ENCODE measurements around the gene CNTN1.

CNTN1 gene

GRCh38 chr12:40770781-40771180, 78.5 kb downstream of the CNTN1 start:
- Histone ChIP-seq H3K9ac (ENCODE audit: low read length) (no peak overlapping the region), H3K79me1 (ENCODE audit: low read length) (no peaks in the 10 kb centered on the region), H3K9me3 (ENCODE audit: insufficient read depth, low read depth, low read length) (no peaks in the 10 kb centered on the region), H3K36me3 (ENCODE audit: control insufficient read depth in 1 of 2, insufficient read depth in 2 of 2, low read length in 2 of 2) (no peaks in the 10 kb centered on the region), H3K14ac (ENCODE audit: low read length) (no peak overlapping the region), H2BK120ac (ENCODE audit: insufficient read depth, low read length, poor library complexity) (no peak overlapping the region), H4K8ac (ENCODE audit: low read depth, low read length) (no peak overlapping the region), H3K4me2 (ENCODE audit: low read length) (no peak overlapping the region), H3K4ac (ENCODE audit: low read depth, low read length) (no peak overlapping the region), H3K27ac (ENCODE audit: low read depth, low read length) (no peak overlapping the region), H3K18ac (ENCODE audit: low read length) (no peak overlapping the region), H3K4me1 (ENCODE audit: control insufficient read depth in 1 of 2, insufficient read depth in 2 of 2, low read length in 2 of 2) (no peaks in the 10 kb centered on the region), H4K91ac (ENCODE audit: low read depth, low read length) (no peak overlapping the region), H2AK5ac (ENCODE audit: low read length) (no peak overlapping the region), H2BK12ac (ENCODE audit: low read length) (no peak overlapping the region), H4K12ac (ENCODE audit: low read depth, low read length) (no peak overlapping the region), H2BK5ac (ENCODE audit: low read depth, low read length, poor library complexity) (no peak overlapping the region), H3K23ac (ENCODE audit: low read length) (no peak overlapping the region), H3K79me2 (ENCODE audit: control insufficient read depth, insufficient read depth, low read length, poor library complexity) (no peaks in the 10 kb centered on the region), H3K4me3 (ENCODE audit: low read depth, low read length) (no peak overlapping the region), H2AFZ (ENCODE audit: insufficient read depth, low read length, poor library complexity) (no peak overlapping the region), H3K27me3 (ENCODE audit: insufficient read depth, low read length) (no peaks in the 10 kb centered on the region)
- DNase-seq: no peak
- no CpG with 5 or more reads among the region's 2 CpGs for WGBS (ENCODE audit: extremely low coverage, insufficient coverage, insufficient read length)

GRCh38 chr12:40775661-40776060, 83.4 kb downstream of the CNTN1 start:
- Histone ChIP-seq H4K8ac (ENCODE audit: low read depth, low read length) (no peak overlapping the region), H4K91ac (ENCODE audit: low read depth, low read length) (no peak overlapping the region)

GRCh38 chr12:40784102-40784501, 91.9 kb downstream of the CNTN1 start:
- Histone ChIP-seq H2AFZ (ENCODE audit: insufficient read depth, low read length, poor library complexity) (no peak overlapping the region), H3K4me1 (ENCODE audit: control insufficient read depth in 1 of 2, insufficient read depth in 2 of 2, low read length in 2 of 2) (no peaks in the 10 kb centered on the region), H3K9ac (ENCODE audit: low read length) (no peak overlapping the region), H3K9me3 (ENCODE audit: insufficient read depth, low read depth, low read length) (no peaks in the 10 kb centered on the region), H3K14ac (ENCODE audit: low read length) (no peak overlapping the region), H3K23ac (ENCODE audit: low read length) (no peak overlapping the region), H4K12ac (ENCODE audit: low read depth, low read length) (no peak overlapping the region), H3K27me3 (ENCODE audit: insufficient read depth, low read length) (no peaks in the 10 kb centered on the region), H3K27ac (ENCODE audit: low read depth, low read length) (no peak overlapping the region), H2BK120ac (ENCODE audit: insufficient read depth, low read length, poor library complexity) (no peak overlapping the region), H3K79me2 (ENCODE audit: control insufficient read depth, insufficient read depth, low read length, poor library complexity) (no peaks in the 10 kb centered on the region), H4K8ac (ENCODE audit: low read depth, low read length) (no peak overlapping the region), H3K4me3 (ENCODE audit: low read depth, low read length) (no peak overlapping the region), H3K18ac (ENCODE audit: low read length) (no peak overlapping the region), H3K4ac (ENCODE audit: low read depth, low read length) (no peak overlapping the region), H2BK5ac (ENCODE audit: low read depth, low read length, poor library complexity) (no peak overlapping the region), H3K79me1 (ENCODE audit: low read length) (no peaks in the 10 kb centered on the region), H3K36me3 (ENCODE audit: control insufficient read depth in 1 of 2, insufficient read depth in 2 of 2, low read length in 2 of 2) (no peaks in the 10 kb centered on the region), H3K4me2 (ENCODE audit: low read length) (no peak overlapping the region), H4K91ac (ENCODE audit: low read depth, low read length) (no peak overlapping the region), H2BK12ac (ENCODE audit: low read length) (no peak overlapping the region), H2AK5ac (ENCODE audit: low read length) (no peak overlapping the region)
- WGBS (ENCODE audit: extremely low coverage, insufficient coverage, insufficient read length): no CpG with 5 or more reads among the region's 2 CpGs
- no peak for DNase-seq

More at GRCh38 chr12:40775661-40776060, 83.4 kb downstream of the CNTN1 start:
- Histone ChIP-seq H3K14ac (ENCODE audit: low read length) (no peak overlapping the region), H3K79me1 (ENCODE audit: low read length) (no peaks in the 10 kb centered on the region), H2BK5ac (ENCODE audit: low read depth, low read length, poor library complexity) (no peak overlapping the region), H2BK120ac (ENCODE audit: insufficient read depth, low read length, poor library complexity) (no peak overlapping the region), H3K9ac (ENCODE audit: low read length) (no peak overlapping the region), H3K9me3 (ENCODE audit: insufficient read depth, low read depth, low read length) (no peaks in the 10 kb centered on the region), H4K12ac (ENCODE audit: low read depth, low read length) (no peak overlapping the region), H3K36me3 (ENCODE audit: control insufficient read depth in 1 of 2, insufficient read depth in 2 of 2, low read length in 2 of 2) (no peaks in the 10 kb centered on the region), H3K4ac (ENCODE audit: low read depth, low read length) (no peak overlapping the region), H3K4me3 (ENCODE audit: low read depth, low read length) (no peak overlapping the region), H3K27me3 (ENCODE audit: insufficient read depth, low read length) (no peaks in the 10 kb centered on the region), H3K27ac (ENCODE audit: low read depth, low read length) (no peak overlapping the region), H3K23ac (ENCODE audit: low read length) (no peak overlapping the region), H3K18ac (ENCODE audit: low read length) (no peak overlapping the region), H3K79me2 (ENCODE audit: control insufficient read depth, insufficient read depth, low read length, poor library complexity) (no peaks in the 10 kb centered on the region), H2BK12ac (ENCODE audit: low read length) (no peak overlapping the region), H3K4me1 (ENCODE audit: control insufficient read depth in 1 of 2, insufficient read depth in 2 of 2, low read length in 2 of 2) (no peaks in the 10 kb centered on the region), H2AFZ (ENCODE audit: insufficient read depth, low read length, poor library complexity) (no peak overlapping the region), H2AK5ac (ENCODE audit: low read length) (no peak overlapping the region), H3K4me2 (ENCODE audit: low read length) (no peak overlapping the region)
- no peak for DNase-seq
- no CpG with 5 or more reads among the region's 2 CpGs for WGBS (ENCODE audit: extremely low coverage, insufficient coverage, insufficient read length)

GRCh38 chr12:40788276-40788675, 96.0 kb downstream of the CNTN1 start:
- H2BK12ac ChIP-seq (ENCODE audit: low read length): no peak overlapping the region
- no peak for DNase-seq
- H3K79me1 ChIP-seq (ENCODE audit: low read length): no peaks in the 10 kb centered on the region
- no peak overlapping the region for H2AFZ ChIP-seq (ENCODE audit: insufficient read depth, low read length, poor library complexity)
- H3K4me1 ChIP-seq (ENCODE audit: control insufficient read depth in 1 of 2, insufficient read depth in 2 of 2, low read length in 2 of 2): no peaks in the 10 kb centered on the region
- no peak overlapping the region for H2BK120ac ChIP-seq (ENCODE audit: insufficient read depth, low read length, poor library complexity)
- no peak overlapping the region for H3K4me2 ChIP-seq (ENCODE audit: low read length)
- H3K14ac ChIP-seq (ENCODE audit: low read length): no peak overlapping the region
- H2AK5ac ChIP-seq (ENCODE audit: low read length): no peak overlapping the region
- no peak overlapping the region for H4K8ac ChIP-seq (ENCODE audit: low read depth, low read length)
- H3K27ac ChIP-seq (ENCODE audit: low read depth, low read length): no peak overlapping the region
- H2BK5ac ChIP-seq (ENCODE audit: low read depth, low read length, poor library complexity): no peak overlapping the region
- WGBS (ENCODE audit: extremely low coverage, insufficient coverage, insufficient read length): no CpG with 5 or more reads among the region's 3 CpGs
- no peak overlapping the region for H3K23ac ChIP-seq (ENCODE audit: low read length)
- no peak overlapping the region for H4K12ac ChIP-seq (ENCODE audit: low read depth, low read length)
- H3K4ac ChIP-seq (ENCODE audit: low read depth, low read length): no peak overlapping the region
- no peak overlapping the region for H3K18ac ChIP-seq (ENCODE audit: low read length)
- H3K27me3 ChIP-seq (ENCODE audit: insufficient read depth, low read length): no peaks in the 10 kb centered on the region
- H3K36me3 ChIP-seq (ENCODE audit: control insufficient read depth in 1 of 2, insufficient read depth in 2 of 2, low read length in 2 of 2): no peaks in the 10 kb centered on the region
- H3K9me3 ChIP-seq (ENCODE audit: insufficient read depth, low read depth, low read length): no peaks in the 10 kb centered on the region
- no peaks in the 10 kb centered on the region for H3K79me2 ChIP-seq (ENCODE audit: control insufficient read depth, insufficient read depth, low read length, poor library complexity)
- no peak overlapping the region for H3K9ac ChIP-seq (ENCODE audit: low read length)
- H3K4me3 ChIP-seq (ENCODE audit: low read depth, low read length): no peak overlapping the region
- H4K91ac ChIP-seq (ENCODE audit: low read depth, low read length): no peak overlapping the region
